OCI-LY3 (cell line): ENCODE results near the gene KRTDAP.

Source experiments
- EZH2phosphoT487 ChIP-seq: fragments of 200-600 bp; shearing (Covaris generic); IDR thresholded peaks from 2 replicates; pipeline ENCODE4 v1.6.1; 2018; ENCODE audit warnings: antibody characterized with exemption, mixed run types, low read depth
- TF ChIP-seq, protein P1 (sequence below): fragments of 200-600, 300-600 bp; sonication (generic); IDR thresholded peaks from 2 replicates; pipeline ENCODE4 v1.5.1; 2014; ENCODE audit warnings: antibody characterized with exemption, low read length, low read depth

DNA sequence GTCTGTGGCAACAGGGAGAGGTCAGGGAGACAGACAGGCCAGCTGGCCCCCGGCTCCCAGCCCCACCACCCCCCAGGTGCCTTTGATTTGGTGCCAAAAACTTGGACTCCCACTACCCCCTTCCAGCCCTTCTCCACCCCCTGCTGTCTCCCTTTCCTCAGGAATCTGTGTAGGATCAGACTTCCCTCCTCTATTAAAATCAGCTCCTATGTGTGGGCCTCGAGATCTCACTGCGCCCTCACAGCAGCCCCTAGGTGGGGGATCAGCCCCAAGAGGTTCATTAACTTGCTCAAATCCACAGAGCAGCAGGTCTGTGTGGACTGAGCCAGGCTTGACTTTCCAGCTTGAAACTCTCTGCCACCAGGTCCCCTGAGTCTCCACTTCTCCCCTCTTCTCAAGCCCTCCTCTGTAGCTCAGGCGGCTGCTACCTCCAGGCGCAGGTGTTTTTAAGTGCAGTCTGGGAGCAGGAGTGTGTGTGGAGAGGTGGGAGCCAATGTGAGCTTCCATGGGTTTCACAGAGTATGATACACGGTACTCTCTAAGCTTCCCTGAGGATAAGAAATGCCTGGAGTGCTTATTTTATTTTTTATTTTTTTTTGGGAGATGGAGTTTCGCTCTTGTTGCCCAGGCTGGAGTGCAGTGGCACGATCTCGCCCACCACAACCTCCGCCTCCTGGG lies 44.7 kb upstream of the KRTDAP start:
- TF ChIP-seq, protein P1, sequence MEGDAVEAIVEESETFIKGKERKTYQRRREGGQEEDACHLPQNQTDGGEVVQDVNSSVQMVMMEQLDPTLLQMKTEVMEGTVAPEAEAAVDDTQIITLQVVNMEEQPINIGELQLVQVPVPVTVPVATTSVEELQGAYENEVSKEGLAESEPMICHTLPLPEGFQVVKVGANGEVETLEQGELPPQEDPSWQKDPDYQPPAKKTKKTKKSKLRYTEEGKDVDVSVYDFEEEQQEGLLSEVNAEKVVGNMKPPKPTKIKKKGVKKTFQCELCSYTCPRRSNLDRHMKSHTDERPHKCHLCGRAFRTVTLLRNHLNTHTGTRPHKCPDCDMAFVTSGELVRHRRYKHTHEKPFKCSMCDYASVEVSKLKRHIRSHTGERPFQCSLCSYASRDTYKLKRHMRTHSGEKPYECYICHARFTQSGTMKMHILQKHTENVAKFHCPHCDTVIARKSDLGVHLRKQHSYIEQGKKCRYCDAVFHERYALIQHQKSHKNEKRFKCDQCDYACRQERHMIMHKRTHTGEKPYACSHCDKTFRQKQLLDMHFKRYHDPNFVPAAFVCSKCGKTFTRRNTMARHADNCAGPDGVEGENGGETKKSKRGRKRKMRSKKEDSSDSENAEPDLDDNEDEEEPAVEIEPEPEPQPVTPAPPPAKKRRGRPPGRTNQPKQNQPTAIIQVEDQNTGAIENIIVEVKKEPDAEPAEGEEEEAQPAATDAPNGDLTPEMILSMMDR, result no peak
- TF ChIP-seq EZH2phosphoT487, result no peak
